ENCODE results near the gene AP3M1.
"Not testable (repeated sequence)": the region's sequence is repeated elsewhere in the genome, so short reads cannot be mapped to it uniquely, and the experiment has no call there.

Gene AP3M1

GRCh38 chr10:74150204-74150989, at the start of gene AP3M1:
Gene AP3M1, minus strand, starts transcription at chr10:74150828. Its CDS starts 12,449 bp downstream, at chr10:74138379.
- H3K36me3 ChIP-seq (ENCODE audit: control insufficient read depth in 2 of 2, insufficient read depth in 2 of 2, low read length in 2 of 2): no peaks in the 10 kb centered on the region
- no peaks in the 10 kb centered on the region for H3K9me3 ChIP-seq (ENCODE audit: control insufficient read depth in 2 of 2, low read length in 2 of 2)
- H3K27ac ChIP-seq (ENCODE audit: low read length): peak within 1 kb of the TSS; percentile 95
- H3K4me1 ChIP-seq (ENCODE audit: control insufficient read depth, insufficient read depth, low read length): peaks cover 16% of the 10 kb centered on the region
- peak within 1 kb of the TSS; percentile 97 for H3K4me3 ChIP-seq (ENCODE audit: low read length in 2 of 2)
- H3K9ac ChIP-seq (ENCODE audit: low read length in 2 of 2): peak within 1 kb of the TSS; percentile 95 to 96
- H3K27me3 ChIP-seq (ENCODE audit: control insufficient read depth in 1 of 2, insufficient read depth in 2 of 2, low read length in 2 of 2): no peaks in the 10 kb centered on the region

- no peaks in the 10 kb centered on the region for H3K9me3 ChIP-seq (ENCODE audit: control insufficient read depth in 2 of 2, low read length in 2 of 2)
- no peak overlapping the region for H3K27ac ChIP-seq (ENCODE audit: low read length)
- no peak overlapping the region for H3K4me3 ChIP-seq (ENCODE audit: low read length in 2 of 2)
- H3K4me1 ChIP-seq (ENCODE audit: control insufficient read depth, insufficient read depth, low read length): no peaks in the 10 kb centered on the region
- peaks cover 0 to 4% of the 10 kb centered on the region in 2 donors for H3K36me3 ChIP-seq (ENCODE audit: control insufficient read depth in 2 of 2, insufficient read depth in 2 of 2, low read length in 2 of 2)
- no peaks in the 10 kb centered on the region for H3K27me3 ChIP-seq (ENCODE audit: control insufficient read depth in 1 of 2, insufficient read depth in 2 of 2, low read length in 2 of 2)
- H3K9ac ChIP-seq (ENCODE audit: low read length in 2 of 2): no peak overlapping the region
Measured at GRCh38 chr10:74199315-74199714, 48.7 kb upstream of the AP3M1 start.

GRCh38 chr10:74194999-74195398, 44.4 kb upstream of the AP3M1 start:
- Histone ChIP-seq H3K27me3 (ENCODE audit: control insufficient read depth in 1 of 2, insufficient read depth in 2 of 2, low read length in 2 of 2) (no peaks in the 10 kb centered on the region), H3K36me3 (ENCODE audit: control insufficient read depth in 2 of 2, insufficient read depth in 2 of 2, low read length in 2 of 2) (no peaks in the 10 kb centered on the region), H3K4me1 (ENCODE audit: control insufficient read depth, insufficient read depth, low read length) (peaks cover 2% of the 10 kb centered on the region), H3K9ac (ENCODE audit: low read length in 2 of 2) (no peak overlapping the region), H3K9me3 (ENCODE audit: control insufficient read depth in 2 of 2, low read length in 2 of 2) (no peaks in the 10 kb centered on the region), H3K4me3 (ENCODE audit: low read length in 2 of 2) (no peak overlapping the region), H3K27ac (ENCODE audit: low read length) (no peak overlapping the region)

- no peaks in the 10 kb centered on the region for H3K9me3 ChIP-seq (ENCODE audit: control insufficient read depth in 2 of 2, low read length in 2 of 2)
- H3K27me3 ChIP-seq (ENCODE audit: control insufficient read depth in 1 of 2, insufficient read depth in 2 of 2, low read length in 2 of 2): no peaks in the 10 kb centered on the region
- no peak overlapping the region for H3K27ac ChIP-seq (ENCODE audit: low read length)
- H3K9ac ChIP-seq (ENCODE audit: low read length in 2 of 2): no peak overlapping the region
- H3K4me1 ChIP-seq (ENCODE audit: control insufficient read depth, insufficient read depth, low read length): peaks cover 2% of the 10 kb centered on the region
- H3K4me3 ChIP-seq (ENCODE audit: low read length in 2 of 2): no peak overlapping the region
- H3K36me3 ChIP-seq (ENCODE audit: control insufficient read depth in 2 of 2, insufficient read depth in 2 of 2, low read length in 2 of 2): no peaks in the 10 kb centered on the region
Measured at GRCh38 chr10:74194545-74194944, 43.9 kb upstream of the AP3M1 start.

GRCh38 chr10:74190494-74190893, 39.9 kb upstream of the AP3M1 start:
- Histone ChIP-seq H3K4me3 (ENCODE audit: low read length in 2 of 2) (no peak overlapping the region), H3K27me3 (ENCODE audit: control insufficient read depth in 1 of 2, insufficient read depth in 2 of 2, low read length in 2 of 2) (no peaks in the 10 kb centered on the region), H3K9me3 (ENCODE audit: control insufficient read depth in 2 of 2, low read length in 2 of 2) (no peaks in the 10 kb centered on the region), H3K9ac (ENCODE audit: low read length in 2 of 2) (peak overlapping the region in 1 of 2 donors; percentile 22), H3K27ac (ENCODE audit: low read length) (no peak overlapping the region), H3K36me3 (ENCODE audit: control insufficient read depth in 2 of 2, insufficient read depth in 2 of 2, low read length in 2 of 2) (no peaks in the 10 kb centered on the region), H3K4me1 (ENCODE audit: control insufficient read depth, insufficient read depth, low read length) (peaks cover 2% of the 10 kb centered on the region)

- Histone ChIP-seq H3K9me3 (ENCODE audit: control insufficient read depth in 2 of 2, low read length in 2 of 2) (no peaks in the 10 kb centered on the region), H3K27me3 (ENCODE audit: control insufficient read depth in 1 of 2, insufficient read depth in 2 of 2, low read length in 2 of 2) (no peaks in the 10 kb centered on the region), H3K9ac (ENCODE audit: low read length in 2 of 2) (no peak overlapping the region), H3K4me3 (ENCODE audit: low read length in 2 of 2) (no peak overlapping the region), H3K4me1 (ENCODE audit: control insufficient read depth, insufficient read depth, low read length) (peaks cover 2% of the 10 kb centered on the region), H3K27ac (ENCODE audit: low read length) (no peak overlapping the region), H3K36me3 (ENCODE audit: control insufficient read depth in 2 of 2, insufficient read depth in 2 of 2, low read length in 2 of 2) (no peaks in the 10 kb centered on the region)
Measured at GRCh38 chr10:74189999-74190421, 39.4 kb upstream of the AP3M1 start.

- not testable (repeated sequence) for H3K36me3 ChIP-seq (ENCODE audit: control insufficient read depth in 2 of 2, insufficient read depth in 2 of 2, low read length in 2 of 2); H3K9me3 ChIP-seq (ENCODE audit: control insufficient read depth in 2 of 2, low read length in 2 of 2); H3K4me1 ChIP-seq (ENCODE audit: control insufficient read depth, insufficient read depth, low read length); H3K27ac ChIP-seq (ENCODE audit: low read length); H3K9ac ChIP-seq (ENCODE audit: low read length in 2 of 2); H3K4me3 ChIP-seq (ENCODE audit: low read length in 2 of 2); H3K27me3 ChIP-seq (ENCODE audit: control insufficient read depth in 1 of 2, insufficient read depth in 2 of 2, low read length in 2 of 2)
Measured at GRCh38 chr10:74188617-74189016, 38.0 kb upstream of the AP3M1 start.

- Histone ChIP-seq H3K4me1 (ENCODE audit: control insufficient read depth, insufficient read depth, low read length) (peaks cover 2% of the 10 kb centered on the region), H3K9ac (ENCODE audit: low read length in 2 of 2) (no peak overlapping the region), H3K4me3 (ENCODE audit: low read length in 2 of 2) (no peak overlapping the region), H3K27me3 (ENCODE audit: control insufficient read depth in 1 of 2, insufficient read depth in 2 of 2, low read length in 2 of 2) (no peaks in the 10 kb centered on the region), H3K36me3 (ENCODE audit: control insufficient read depth in 2 of 2, insufficient read depth in 2 of 2, low read length in 2 of 2) (no peaks in the 10 kb centered on the region), H3K9me3 (ENCODE audit: control insufficient read depth in 2 of 2, low read length in 2 of 2) (no peaks in the 10 kb centered on the region), H3K27ac (ENCODE audit: low read length) (no peak overlapping the region)
Measured at GRCh38 chr10:74187237-74187636, 36.6 kb upstream of the AP3M1 start.

- H3K27me3 ChIP-seq (ENCODE audit: control insufficient read depth in 1 of 2, insufficient read depth in 2 of 2, low read length in 2 of 2): no peaks in the 10 kb centered on the region
- no peak overlapping the region for H3K4me3 ChIP-seq (ENCODE audit: low read length in 2 of 2)
- no peak overlapping the region for H3K27ac ChIP-seq (ENCODE audit: low read length)
- H3K9me3 ChIP-seq (ENCODE audit: control insufficient read depth in 2 of 2, low read length in 2 of 2): no peaks in the 10 kb centered on the region
- peaks cover 2% of the 10 kb centered on the region for H3K4me1 ChIP-seq (ENCODE audit: control insufficient read depth, insufficient read depth, low read length)
- H3K9ac ChIP-seq (ENCODE audit: low read length in 2 of 2): no peak overlapping the region
- no peaks in the 10 kb centered on the region for H3K36me3 ChIP-seq (ENCODE audit: control insufficient read depth in 2 of 2, insufficient read depth in 2 of 2, low read length in 2 of 2)
Measured at GRCh38 chr10:74186678-74187077, 36.0 kb upstream of the AP3M1 start.

- Histone ChIP-seq H3K27me3 (ENCODE audit: control insufficient read depth in 1 of 2, insufficient read depth in 2 of 2, low read length in 2 of 2) (no peaks in the 10 kb centered on the region), H3K36me3 (ENCODE audit: control insufficient read depth in 2 of 2, insufficient read depth in 2 of 2, low read length in 2 of 2) (no peaks in the 10 kb centered on the region), H3K9ac (ENCODE audit: low read length in 2 of 2) (no peak overlapping the region), H3K4me3 (ENCODE audit: low read length in 2 of 2) (no peak overlapping the region), H3K9me3 (ENCODE audit: control insufficient read depth in 2 of 2, low read length in 2 of 2) (no peaks in the 10 kb centered on the region), H3K4me1 (ENCODE audit: control insufficient read depth, insufficient read depth, low read length) (peaks cover 6% of the 10 kb centered on the region), H3K27ac (ENCODE audit: low read length) (no peak overlapping the region)
Measured at GRCh38 chr10:74179111-74179710, 28.6 kb upstream of the AP3M1 start.

Data from stomach smooth muscle (tissue), 2 donors.